A673 (cell line): ENCODE results near the gene LRP1B. TPM values are rescaled to one million over a fixed set of nuclear protein-coding genes. Genes with fewer than 3 reads are reported as not detected.

Experiments used
- BruUV-seq: library from RNA; stranded (reverse); fragments of 400-500 nt; replicated peaks from 2 replicates; lab custom pipeline; 2021; lab: Mats Ljungman, UMichigan
- CTCF ChIA-PET: fragments of 300-600 bp; sonication (Branson Sonifier 250); formaldehyde crosslinking; loops from one replicate; lab custom pipeline; 2022; ENCODE audit warnings: antibody characterized with exemption; lab: Charles Lee
- POLR2A ChIA-PET: fragments of 300-600 bp; sonication (Branson Sonifier 250); formaldehyde crosslinking; loops from one replicate; lab custom pipeline; 2022; ENCODE audit warnings: antibody characterized with exemption; ENCODE audit not compliant: low non-redundant PET; lab: Charles Lee
- DNase-seq: peaks from one replicate; pipeline ENCODE4 v3.0.0-alpha.2; 2015; ENCODE audit warnings: low spot score
- H3K27ac ChIP-seq: fragments of 200-600 bp; sonication (generic); 2 replicates; pipeline ENCODE4 v1.5.1; 2016; ENCODE audit warnings: mixed run types, low read depth, mild to moderate bottlenecking, mixed read lengths, antibody characterized with exemption, low read length; ENCODE audit not compliant: poor library complexity, severe bottlenecking
- H3K27me3 ChIP-seq: fragments of 200-600 bp; sonication (generic); replicated peaks from 2 replicates; pipeline ENCODE4 v1.6.1; 2017; ENCODE audit warnings: mixed run types, low read depth, mild to moderate bottlenecking, mixed read lengths, antibody characterized with exemption, low read length; ENCODE audit not compliant: insufficient read depth, poor library complexity
- H3K36me3 ChIP-seq: fragments of 200-600 bp; sonication (generic); 2 replicates; pipeline ENCODE4 v1.6.1; 2016; ENCODE audit warnings: mixed run types, mild to moderate bottlenecking, mixed read lengths, antibody characterized with exemption, low read length; ENCODE audit not compliant: insufficient read depth, poor library complexity, severe bottlenecking
- H3K4me1 ChIP-seq: fragments of 200-600 bp; sonication (generic); 2 replicates; pipeline ENCODE4 v1.6.1; 2017; ENCODE audit warnings: mixed run types, mild to moderate bottlenecking, mixed read lengths, antibody characterized with exemption, low read length; ENCODE audit not compliant: insufficient read depth, poor library complexity, severe bottlenecking
- H3K4me3 ChIP-seq: fragments of 200-600 bp; sonication (generic); 2 replicates; pipeline ENCODE4 v1.5.1; 2016; ENCODE audit warnings: low read depth, mixed run types, mild to moderate bottlenecking, mixed read lengths, low read length; ENCODE audit not compliant: poor library complexity, severe bottlenecking
- H3K9me3 ChIP-seq: fragments of 200-600 bp; sonication (generic); 2 replicates; pipeline ENCODE4 v1.6.1; 2016; ENCODE audit warnings: mixed run types, low read depth, mild to moderate bottlenecking, mixed read lengths, antibody characterized with exemption, low read length; ENCODE audit not compliant: poor library complexity, severe bottlenecking
- CTCF ChIP-seq: fragments of 300-800, 200-600 bp; sonication (generic); conservative IDR thresholded peaks from 2 replicates; pipeline ENCODE4 v1.5.1; 2017; ENCODE audit warnings: low read depth, mild to moderate bottlenecking, antibody characterized with exemption, low read length, moderate library complexity, mixed read lengths
- EZH2 ChIP-seq: fragments of 200-600 bp; sonication (generic); IDR thresholded peaks from 2 replicates; pipeline ENCODE4 v1.6.1; 2017; ENCODE audit warnings: borderline replicate concordance, low read depth, mild to moderate bottlenecking, mixed read lengths, antibody characterized with exemption, low read length; ENCODE audit not compliant: poor library complexity, severe bottlenecking
- intact Hi-C: fragments of 100-400 bp; cut with micrococcal nuclease; formaldehyde crosslinking; loops from one replicate; pipeline ENCODE4 v1.10.0; 2022; ENCODE audit not compliant: unreplicated experiment
- total RNA-seq: library from RNA; stranded (reverse); gene quantifications from 2 replicates; pipeline ENCODE4 v1.2.3, GENCODE V29; 2021

Gene LRP1B
- total RNA-seq, 1 experiment from 2014 or later, result 9.9 TPM

DNA sequence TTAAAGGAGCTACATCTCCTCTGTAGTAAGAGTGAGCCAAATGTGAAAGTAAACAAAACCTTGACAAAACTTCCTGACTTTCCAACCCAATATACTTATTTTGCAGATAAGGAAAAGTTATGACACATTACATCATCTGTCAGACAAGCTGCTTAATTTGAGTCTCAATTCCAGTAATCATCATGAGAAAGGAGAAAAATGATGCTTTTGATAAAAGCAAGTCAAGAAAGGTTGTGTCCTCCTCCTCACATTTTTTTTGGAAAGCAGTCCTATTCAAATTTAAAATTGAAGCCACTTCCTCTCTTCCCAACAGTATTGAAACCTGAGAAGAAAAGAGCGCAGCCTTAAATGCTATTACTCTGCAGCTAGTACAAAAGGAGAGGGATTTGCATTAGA is 519.6 kb downstream of the LRP1B start:
- Histone ChIP-seq H3K36me3 (no peaks in the 10 kb centered on the region), H3K27ac (peak overlapping the region; percentile 52), H3K4me1 (peaks cover 17% of the 10 kb centered on the region), H3K9me3 (no peaks in the 10 kb centered on the region), H3K27me3 (no peaks in the 10 kb centered on the region), H3K4me3 (peak overlapping the region; percentile 29)
- CTCF ChIA-PET, result no interaction called here
- intact Hi-C loops, result loop anchor here (5.0 kb wide), 1 partner anchor 354 kb away; no protein-coding TSS in a partner anchor
- BruUV-seq, result no TSS peak
- TF ChIP-seq EZH2 (no peak), CTCF (no peak)
- peak; percentile 52 for DNase-seq
- POLR2A ChIA-PET, result no interaction called here

- Histone ChIP-seq H3K4me1 (peaks cover 17% of the 10 kb centered on the region), H3K27ac (peak overlapping the region; percentile 52), H3K4me3 (peak overlapping the region; percentile 29), H3K9me3 (no peaks in the 10 kb centered on the region), H3K27me3 (no peaks in the 10 kb centered on the region), H3K36me3 (no peaks in the 10 kb centered on the region)
- POLR2A ChIA-PET, result no interaction called here
- intact Hi-C loops, result loop anchor here (5.0 kb wide), 1 partner anchor 353 kb away; no protein-coding TSS in a partner anchor
- CTCF ChIA-PET, result no interaction called here
- BruUV-seq, result no TSS peak
- DNase-seq, result peak; percentile 22
- TF ChIP-seq EZH2 (no peak), CTCF (no peak)
Measured at GRCh38 chr2:141610564-141611175, 520.1 kb downstream of the LRP1B start.

DNA sequence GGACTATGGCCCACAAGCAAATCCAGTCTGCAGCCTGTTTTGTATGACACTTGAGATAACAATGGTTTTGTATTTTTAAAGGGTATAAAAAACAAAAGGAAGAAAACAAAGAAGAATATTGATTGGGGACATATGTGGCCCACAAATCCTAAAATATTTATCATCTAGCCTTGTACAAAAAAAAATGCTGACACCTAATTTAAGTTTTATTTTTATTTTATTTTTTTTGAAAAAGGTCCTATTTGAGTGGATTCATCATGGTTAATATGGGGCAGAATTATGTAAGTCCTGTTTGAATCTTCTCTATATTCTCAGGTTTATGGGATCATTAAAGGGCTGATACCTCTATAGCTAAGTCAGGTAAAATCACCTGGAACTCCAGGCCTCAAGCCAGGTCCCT is 525.7 kb downstream of the LRP1B start:
- intact Hi-C loops, result no loop called here
- TF ChIP-seq CTCF, result no peak
- TF ChIP-seq EZH2, result no peak
- Histone ChIP-seq H3K27ac (no peak overlapping the region), H3K27me3 (no peaks in the 10 kb centered on the region), H3K9me3 (no peaks in the 10 kb centered on the region), H3K4me3 (no peak overlapping the region), H3K36me3 (no peaks in the 10 kb centered on the region), H3K4me1 (peaks cover 35% of the 10 kb centered on the region)
- no TSS peak for BruUV-seq
- CTCF ChIA-PET, result no interaction called here
- no peak for DNase-seq
- POLR2A ChIA-PET, result interaction anchor here (0.6 kb wide), 1 partner anchor 28 kb away, joined by 6 read pairs; no protein-coding TSS in a partner anchor
